Fibroblast of lung (primary cell): ENCODE results near the gene TMEM63C. TPM values are rescaled to one million over a fixed set of nuclear protein-coding genes. Genes with fewer than 3 reads are reported as not detected.

Source experiments
- DNase-seq, 2 donors: peaks; one replicate each; pipeline versions ENCODE4 v3.0.0 to v3.0.0-alpha.2; 2010; ENCODE audit warnings: low read depth in 2 of 2
- H2AFZ ChIP-seq: 2 replicates; pipeline ENCODE4 v1.5.1; 2012; ENCODE audit warnings: low read length, control low read depth, inconsistent platforms
- H3K27ac ChIP-seq: 2 replicates; pipeline ENCODE4 v1.5.1; 2011; ENCODE audit warnings: low read length, control low read depth; ENCODE audit not compliant: insufficient read depth
- H3K27me3 ChIP-seq: 2 replicates; pipeline ENCODE4 v1.5.1; 2011; ENCODE audit warnings: mild to moderate bottlenecking, low read length; ENCODE audit not compliant: control insufficient read depth, insufficient read depth
- H3K36me3 ChIP-seq: 2 replicates; pipeline ENCODE4 v1.5.1; 2011; ENCODE audit warnings: low read length; ENCODE audit not compliant: control insufficient read depth, insufficient read depth
- H3K4me1 ChIP-seq: 2 replicates; pipeline ENCODE4 v1.5.1; 2011; ENCODE audit warnings: low read length; ENCODE audit not compliant: control insufficient read depth, insufficient read depth; ENCODE audit errors: extremely low read depth
- H3K4me2 ChIP-seq: 2 replicates; pipeline ENCODE4 v1.5.1; 2011; ENCODE audit warnings: low read length, control low read depth; ENCODE audit not compliant: insufficient read depth; ENCODE audit errors: extremely low read depth
- H3K4me3 ChIP-seq, 4 experiments: fragments of 200-600 bp in 1 of 4; sonication (generic) in 1 of 4; replicated peaks in 1 of 4; 2 replicates each; pipeline ENCODE4 v1.5.1; 2011 to 2016; ENCODE audit warnings: low read length in 4 of 4, low read depth in 3 of 4, mild to moderate bottlenecking in 3 of 4, control low read depth in 2 of 4, inconsistent platforms in 1 of 4, mixed read lengths in 1 of 4; ENCODE audit not compliant: insufficient read depth in 1 of 4; ENCODE audit errors: control extremely low read depth in 1 of 4
- H3K79me2 ChIP-seq: 2 replicates; pipeline ENCODE4 v1.5.1; 2012; ENCODE audit warnings: mild to moderate bottlenecking, low read length, inconsistent platforms; ENCODE audit not compliant: control insufficient read depth, insufficient read depth
- H3K9ac ChIP-seq: 2 replicates; pipeline ENCODE4 v1.5.1; 2011; ENCODE audit warnings: mild to moderate bottlenecking, low read length, control low read depth; ENCODE audit not compliant: insufficient read depth
- H3K9me3 ChIP-seq: 2 replicates; pipeline ENCODE4 v1.5.1; 2012; ENCODE audit warnings: low read depth, low read length; ENCODE audit not compliant: control insufficient read depth, insufficient read depth
- H4K20me1 ChIP-seq: 2 replicates; pipeline ENCODE4 v1.5.1; 2011; ENCODE audit warnings: low read length; ENCODE audit not compliant: control insufficient read depth, insufficient read depth; ENCODE audit errors: extremely low read depth
- CTCF ChIP-seq, 2 donors: IDR thresholded peaks in 1 of 2; conservative IDR thresholded peaks in 1 of 2; 1 replicate in 1 of 2; 2 replicates in 1 of 2; pipeline ENCODE4 v1.5.1; 2011 to 2012; ENCODE audit warnings: low read length in 2 of 2, control low read depth in 1 of 2, inconsistent platforms in 1 of 2, low read depth in 1 of 2, mild to moderate bottlenecking in 1 of 2
- EZH2 ChIP-seq: IDR thresholded peaks from 2 replicates; pipeline ENCODE4 v1.5.1; 2012; ENCODE audit warnings: low read length, control low read depth, mild to moderate bottlenecking; ENCODE audit errors: missing control alignments
- polyA plus RNA-seq, 2 donors: library from polyadenylated mRNA; depleted of rRNA in 1 of 2; stranded (reverse) in 1 of 2; unstranded in 1 of 2; fragments of >200 nt; gene quantifications; 2 replicates each; pipeline ENCODE4 v1.2.1, GENCODE V29; 2011 to 2012; ENCODE audit warnings: missing spikeins in 1 of 2
- total RNA-seq: library from RNA; depleted of rRNA; stranded (reverse); fragments of >200 nt; gene quantifications from 2 replicates; pipeline ENCODE4 v1.2.1, GENCODE V29; 2014

The TMEM63C gene
- total and polyA plus RNA-seq, 2 donors (not counting 1 experiment from before 2014, with no cell fraction given), result 0.66 TPM; not detected in 1

GRCh38 chr14:77230914-77231313 is 49.3 kb downstream of the TMEM63C start:
- Histone ChIP-seq H3K27me3 (no peaks in the 10 kb centered on the region), H3K9me3 (no peaks in the 10 kb centered on the region), H3K4me1 (no peaks in the 10 kb centered on the region), H3K4me3 (no peak overlapping the region), H3K9ac (no peak overlapping the region), H3K79me2 (no peaks in the 10 kb centered on the region), H3K4me2 (no peak overlapping the region), H3K36me3 (no peaks in the 10 kb centered on the region), H4K20me1 (no peaks in the 10 kb centered on the region), H2AFZ (no peak overlapping the region), H3K27ac (no peak overlapping the region)
- TF ChIP-seq EZH2 (no peak), CTCF (conservative IDR thresholded peaks at IDR 0.05 in 1 of 2, IDR thresholded peaks at IDR 0.05 in 1 of 2; ENCODE audit: low read depth in 1 of 2, low read length in 2 of 2) (no peak)
- no peak for DNase-seq

- no peaks in the 10 kb centered on the region for H3K79me2 ChIP-seq
- no peak overlapping the region for H3K4me2 ChIP-seq
- no peaks in the 10 kb centered on the region for H4K20me1 ChIP-seq
- no peaks in the 10 kb centered on the region for H3K36me3 ChIP-seq
- no peaks in the 10 kb centered on the region for H3K9me3 ChIP-seq
- H3K4me1 ChIP-seq, result no peaks in the 10 kb centered on the region
- H3K9ac ChIP-seq, result no peak overlapping the region
- no peak overlapping the region for H2AFZ ChIP-seq
- no peaks in the 10 kb centered on the region for H3K27me3 ChIP-seq
- no peak overlapping the region for H3K4me3 ChIP-seq
- no peak overlapping the region for H3K27ac ChIP-seq
- no peak for DNase-seq
- no peak for TF ChIP-seq EZH2
- TF ChIP-seq CTCF (conservative IDR thresholded peaks at IDR 0.05 in 1 of 2, IDR thresholded peaks at IDR 0.05 in 1 of 2; ENCODE audit: low read depth in 1 of 2, low read length in 2 of 2), result no peak
Measured at GRCh38 chr14:77231721-77232120, 50.1 kb downstream of the TMEM63C start.

GRCh38 chr14:77236814-77237213 is 55.2 kb downstream of the TMEM63C start:
- no peaks in the 10 kb centered on the region for H3K27me3 ChIP-seq
- TF ChIP-seq EZH2, result no peak
- TF ChIP-seq CTCF (conservative IDR thresholded peaks at IDR 0.05 in 1 of 2, IDR thresholded peaks at IDR 0.05 in 1 of 2; ENCODE audit: low read depth in 1 of 2, low read length in 2 of 2), result no peak
- H3K4me2 ChIP-seq, result no peak overlapping the region
- no peak overlapping the region for H3K9ac ChIP-seq
- no peak overlapping the region for H3K4me3 ChIP-seq
- no peaks in the 10 kb centered on the region for H3K36me3 ChIP-seq
- no peaks in the 10 kb centered on the region for H4K20me1 ChIP-seq
- H3K79me2 ChIP-seq, result no peaks in the 10 kb centered on the region
- H3K27ac ChIP-seq, result no peak overlapping the region
- no peaks in the 10 kb centered on the region for H3K9me3 ChIP-seq
- DNase-seq, result no peak
- H2AFZ ChIP-seq, result no peak overlapping the region
- H3K4me1 ChIP-seq, result no peaks in the 10 kb centered on the region
